Stimulated activated CD4-positive, alpha-beta T cell treated with anti-CD3 and anti-CD28 coated beads, TNF-alpha, amount 100 ng/mL, for 24 hours (primary cell): Measurements from ENCODE around the gene TSPAN13.

Experiments
- DNase-seq, 3 experiments: peaks; one replicate each; pipeline ENCODE4 v3.0.0-alpha.2; 2020; ENCODE audit warnings: low read depth in 3 of 3

The TSPAN13 gene

DNA sequence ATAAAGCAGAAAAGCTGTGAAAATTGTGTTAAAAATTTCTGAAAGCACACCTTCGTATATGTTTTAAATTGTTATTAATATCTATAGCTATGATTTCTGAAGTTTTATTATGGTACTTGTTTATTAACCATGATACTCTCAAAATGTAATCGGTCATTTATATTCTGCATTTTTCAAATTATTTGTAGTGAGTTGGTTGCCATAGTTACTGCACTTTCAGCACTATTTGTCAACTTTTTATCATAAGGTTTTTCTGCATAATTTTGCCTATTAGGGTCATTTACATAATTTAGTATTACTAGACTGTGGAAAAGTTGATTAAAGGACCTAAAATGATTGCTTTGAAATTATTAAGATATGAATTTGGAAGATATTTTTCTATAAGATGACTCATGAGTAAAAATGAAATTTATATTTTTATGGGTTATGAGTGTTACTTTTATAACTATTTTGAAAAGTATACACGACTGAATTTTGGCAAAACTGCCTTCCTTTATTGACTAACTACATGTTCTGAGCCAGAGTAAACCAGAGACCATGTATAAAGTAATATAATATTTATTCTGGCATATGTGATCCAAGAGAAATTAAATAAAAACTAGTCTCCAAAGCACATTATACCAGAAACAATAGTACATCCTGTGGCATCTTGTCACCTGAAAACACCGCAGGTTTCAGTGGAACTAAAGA lies 59.1 kb downstream of the TSPAN13 start:
- DNase-seq: no peak

DNA sequence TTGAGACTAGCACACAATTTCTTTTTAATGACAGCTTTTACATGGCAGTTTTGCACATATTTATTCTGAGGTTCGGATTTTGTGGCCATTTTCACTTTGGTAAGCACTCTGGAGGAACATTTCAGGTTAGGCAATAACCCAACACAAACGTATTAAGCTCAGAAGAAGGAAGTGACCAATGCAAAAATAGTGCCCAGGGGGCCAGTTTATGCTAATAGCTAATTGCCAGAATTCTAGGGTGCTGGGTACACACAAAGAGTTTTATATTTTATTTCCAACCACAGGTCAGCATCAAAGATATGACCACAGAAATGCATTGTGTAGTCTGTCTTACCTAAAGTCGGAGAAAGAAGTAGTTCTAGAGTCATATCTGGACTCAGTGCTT lies 59.7 kb downstream of the TSPAN13 start:
- DNase-seq: no peak

DNA sequence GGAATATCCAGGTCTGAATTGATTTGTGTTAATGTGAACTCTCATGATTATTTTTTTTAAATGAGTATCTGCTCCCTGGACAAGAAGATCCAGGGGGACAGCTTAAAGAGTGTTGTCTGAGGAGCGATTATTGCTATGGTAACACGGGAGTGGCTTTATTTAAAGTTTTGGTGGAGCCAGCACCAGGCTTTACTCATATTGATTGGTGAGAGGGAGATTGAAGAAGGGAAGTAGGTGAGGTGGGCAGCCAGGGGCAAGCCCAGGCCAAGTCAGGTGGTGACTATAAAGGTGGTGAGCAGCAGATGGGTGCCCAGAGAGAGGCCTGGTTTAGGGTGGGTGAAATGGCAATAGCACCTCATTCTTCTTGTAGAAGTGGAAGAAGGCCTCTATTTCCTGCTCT lies 61.4 kb downstream of the TSPAN13 start:
- DNase-seq: no peak

DNA sequence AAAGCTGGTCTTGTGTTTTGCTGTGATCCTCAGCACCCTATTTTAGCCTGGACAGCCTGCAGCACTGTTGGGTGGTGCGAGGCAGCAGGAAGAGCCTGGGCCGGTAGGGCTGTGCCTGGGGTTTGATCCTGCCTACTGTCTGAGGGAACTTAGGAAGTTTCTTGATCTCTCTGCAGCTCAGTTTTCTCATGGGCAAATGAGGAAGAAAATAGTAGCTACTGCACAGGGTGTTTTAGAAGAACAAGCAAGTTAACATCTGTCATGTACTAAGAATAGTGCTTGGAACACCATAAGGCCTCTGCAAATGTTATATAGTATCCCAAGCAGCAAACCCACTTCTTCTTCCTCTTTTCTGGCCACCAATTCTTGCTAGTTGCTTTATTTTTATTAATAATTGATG lies 63.3 kb downstream of the TSPAN13 start:
- no peak for DNase-seq

DNA sequence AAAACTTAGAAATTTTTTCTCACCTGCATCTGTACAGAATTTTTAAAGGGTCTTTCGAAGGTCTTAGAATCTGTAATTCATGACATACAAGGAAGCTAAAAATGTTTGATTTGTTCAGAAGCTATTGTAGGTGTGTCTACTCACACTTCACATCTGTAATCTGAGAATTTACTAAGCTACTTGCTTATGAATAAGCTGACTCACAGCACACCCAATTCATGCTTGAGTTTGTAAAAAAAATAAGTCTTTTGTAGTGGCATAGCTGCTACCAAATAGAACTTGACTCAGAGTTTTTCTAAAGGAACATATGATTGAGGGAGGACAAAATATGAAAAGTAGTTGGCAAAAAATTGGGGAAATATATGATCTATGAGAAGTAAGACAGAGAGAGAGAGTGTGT lies 64.0 kb downstream of the TSPAN13 start:
- DNase-seq: no peak

DNA sequence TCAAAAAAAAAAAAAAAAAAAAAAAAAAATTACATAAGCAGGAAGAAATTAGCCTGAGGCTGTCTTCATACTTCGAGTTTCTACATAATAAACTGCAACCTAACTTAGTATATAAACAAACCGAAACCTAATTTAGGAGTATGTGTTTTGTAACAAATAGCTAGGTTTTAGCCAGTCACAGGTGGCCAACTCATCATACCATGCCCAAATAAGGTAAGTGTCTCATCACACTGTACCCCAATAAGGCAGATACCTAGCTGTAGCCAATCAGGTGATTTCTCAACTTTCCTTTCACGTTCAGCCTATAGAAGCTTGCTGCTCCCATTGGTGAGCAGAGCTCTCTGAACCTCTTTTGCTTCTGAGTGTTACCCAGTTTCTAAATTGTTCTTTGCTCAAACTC lies 65.2 kb downstream of the TSPAN13 start:
- no peak for DNase-seq

DNA sequence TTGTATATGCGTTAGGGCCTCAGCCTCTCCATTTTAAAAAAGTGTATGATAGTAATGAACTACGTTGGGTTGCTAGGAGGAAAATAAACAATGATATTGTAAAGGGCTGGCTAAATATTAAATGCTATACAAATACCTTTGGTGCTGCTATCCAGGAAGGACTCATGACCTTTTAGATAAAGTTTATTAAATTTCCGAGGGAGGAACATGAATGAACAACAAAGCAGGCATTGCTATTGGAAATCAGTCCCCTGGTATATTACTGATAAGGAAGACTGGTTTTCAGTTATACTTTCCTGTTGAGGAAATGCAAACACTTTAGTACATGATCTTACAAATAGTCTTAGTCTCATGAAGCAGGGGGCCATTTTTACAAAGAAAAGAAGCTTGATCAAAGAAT lies 68.5 kb downstream of the TSPAN13 start:
- DNase-seq: no peak

DNA sequence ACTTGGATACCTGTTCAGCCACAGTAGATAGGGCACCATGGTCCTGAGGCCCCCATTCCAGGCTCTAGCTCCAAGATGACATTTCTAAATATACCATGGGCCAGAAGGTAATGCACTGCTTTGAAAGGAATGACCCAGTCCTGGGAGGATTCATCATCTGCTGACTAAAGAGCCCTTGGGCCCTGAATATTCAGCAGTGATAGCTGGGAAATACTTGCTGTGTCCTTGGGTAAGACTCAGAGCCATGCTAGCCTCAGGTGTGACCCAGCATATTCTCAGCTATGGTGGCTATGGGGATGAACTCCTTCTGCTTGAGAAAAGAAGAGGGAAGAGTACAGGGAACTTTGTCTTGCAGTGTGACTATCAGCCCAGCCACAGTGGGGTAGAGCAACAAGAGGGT lies 72.5 kb downstream of the TSPAN13 start:
- DNase-seq: no peak

DNA sequence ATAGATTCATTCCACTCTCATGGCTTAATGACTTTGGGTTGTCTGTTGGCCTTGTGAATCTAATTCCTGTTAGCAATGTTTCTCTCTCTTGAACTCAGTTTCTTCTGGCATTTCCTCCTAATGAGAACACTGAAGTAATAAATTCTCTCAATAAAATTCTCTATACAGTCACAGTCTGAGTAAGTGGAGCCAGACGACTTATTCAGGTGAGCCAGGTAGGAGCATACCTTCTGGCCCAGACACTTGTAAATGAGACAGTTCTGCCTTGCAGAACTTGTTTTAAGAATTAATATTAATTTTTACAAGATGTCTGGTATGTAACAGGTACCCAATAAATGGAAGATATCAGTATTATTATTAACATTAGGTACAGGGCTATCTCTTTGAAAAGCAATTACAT lies 79.8 kb downstream of the TSPAN13 start:
- DNase-seq: no peak
